K562 (cell line): ENCODE results near the gene TINAGL1. TPM values are rescaled to one million over a fixed set of nuclear protein-coding genes. Genes with fewer than 3 reads are reported as not detected.

Source experiments
- ATAC-seq: fragments of 200-7000 bp; cut with Tn5 transposase; 3 replicates; pipeline ENCODE4 v1.9.1; 2020; ENCODE audit warnings: moderate library complexity
- BruUV-seq: library from RNA; stranded (reverse); fragments of 400-500 nt; replicated peaks from 2 replicates; lab custom pipeline; 2021; lab: Mats Ljungman, UMichigan
- CTCF ChIA-PET: fragments of 300-600 bp; formaldehyde crosslinking; extraction: SDS; loops from one replicate; lab custom pipeline; 2021; ENCODE audit warnings: low intra/inter-chr PET ratio; lab: Yijun Ruan, JAX
- POLR2A ChIA-PET: fragments of 300-600, 350-650 bp; sonication (Branson Sonifier 250); formaldehyde crosslinking; extraction: SDS; loops from one replicate; lab custom pipeline; 2021; ENCODE audit warnings: antibody characterized with exemption, inconsistent platforms; lab: Yijun Ruan, JAX
- DNase-seq, 4 experiments: peaks; one replicate each; pipeline versions ENCODE4 v3.0.0 to v3.0.0-alpha.2; 2011 to 2018; ENCODE audit warnings: low spot score in 3 of 4, mixed read lengths in 3 of 4; ENCODE audit errors: extremely low read depth in 1 of 4
- FAIRE-seq: peaks from 2 replicates; lab custom pipeline; 2011; peaks lifted over from hg19 to GRCh38; lab: Jason Lieb, UNC
- H2AFZ ChIP-seq: 2 replicates; pipeline ENCODE4 v1.6.0; 2011; ENCODE audit warnings: low read depth, low read length, control low read depth, inconsistent platforms
- H3K27ac ChIP-seq: fragments of 200-600 bp; 3 replicates; pipeline ENCODE4 v1.8.0; 2011; ENCODE audit warnings: low read depth, mild to moderate bottlenecking, control low read depth, inconsistent platforms, low read length, moderate library complexity, mixed read lengths; ENCODE audit errors: extremely low read depth
- H3K27me3 ChIP-seq, 2 experiments: fragments of 300-600 bp in 1 of 2; 2 replicates in 1 of 2; 3 replicates in 1 of 2; pipeline versions ENCODE4 v1.6.0 to v1.8.0; 2011; ENCODE audit warnings: inconsistent platforms in 2 of 2, low read length in 2 of 2, mild to moderate bottlenecking in 1 of 2, mixed read lengths in 1 of 2, moderate library complexity in 1 of 2; ENCODE audit not compliant: control insufficient read depth in 2 of 2, insufficient read depth in 2 of 2
- H3K36me3 ChIP-seq: fragments of 300-600 bp; 3 replicates; pipeline ENCODE4 v1.8.0; 2011; ENCODE audit warnings: mild to moderate bottlenecking, low read length, inconsistent platforms; ENCODE audit not compliant: control insufficient read depth, insufficient read depth
- H3K4me1 ChIP-seq, 2 experiments: fragments of 200-600 bp in 1 of 2; replicated peaks in 1 of 2; 2 replicates in 1 of 2; 3 replicates in 1 of 2; pipeline versions ENCODE4 v1.5.1 to v1.8.0; 2011; ENCODE audit warnings: inconsistent platforms in 2 of 2, low read length in 2 of 2, mild to moderate bottlenecking in 1 of 2, mixed read lengths in 1 of 2, moderate library complexity in 1 of 2; ENCODE audit not compliant: control insufficient read depth in 2 of 2, insufficient read depth in 2 of 2
- H3K4me2 ChIP-seq: 2 replicates; pipeline ENCODE4 v1.6.1; 2011; ENCODE audit warnings: low read length, control low read depth, inconsistent platforms, mixed read lengths; ENCODE audit not compliant: insufficient read depth
- H3K4me3 ChIP-seq: fragments of 200-600 bp; sonication (generic), shearing (Covaris generic); 2 replicates; pipeline ENCODE4 v1.5.1; 2016; ENCODE audit warnings: control low read depth, inconsistent platforms
- H3K79me2 ChIP-seq: fragments of 200-600 bp; 3 replicates; pipeline ENCODE4 v1.8.0; 2011; ENCODE audit warnings: low read length, inconsistent platforms; ENCODE audit not compliant: control insufficient read depth, insufficient read depth
- H3K9ac ChIP-seq, 2 experiments: 2 replicates each; pipeline versions ENCODE4 v1.6.0 to v1.6.1; 2011; ENCODE audit warnings: low read depth in 2 of 2, low read length in 2 of 2, control low read depth in 1 of 2, inconsistent platforms in 1 of 2, mild to moderate bottlenecking in 1 of 2, mixed read lengths in 1 of 2; ENCODE audit not compliant: insufficient read depth in 1 of 2
- H3K9me1 ChIP-seq: one replicate; pipeline ENCODE4 v1.6.0; 2011; ENCODE audit warnings: inconsistent platforms, mild to moderate bottlenecking, low read length, moderate library complexity; ENCODE audit not compliant: control insufficient read depth, insufficient read depth
- H3K9me3 ChIP-seq: replicated peaks from 2 replicates; pipeline ENCODE4 v1.5.1; 2011; ENCODE audit warnings: low read depth, low read length, inconsistent platforms; ENCODE audit not compliant: control insufficient read depth, insufficient read depth
- H4K20me1 ChIP-seq: replicated peaks from 2 replicates; pipeline ENCODE4 v1.6.1; 2011; ENCODE audit warnings: low read length, inconsistent platforms, mixed read lengths; ENCODE audit not compliant: control insufficient read depth, insufficient read depth
- GATAD2B ChIP-seq: fragments of 450-650 bp; IDR thresholded peaks from 2 replicates; pipeline ENCODE4 v1.6.1; 2017; ENCODE audit warnings: mild to moderate bottlenecking, borderline replicate concordance
- HDAC1 ChIP-seq, 2 experiments: fragments of 450-650 bp; IDR thresholded peaks; 2 replicates each; pipeline ENCODE4 v1.6.1; 2016 to 2017; ENCODE audit warnings: inconsistent platforms in 1 of 2, mild to moderate bottlenecking in 1 of 2, moderate library complexity in 1 of 2
- ILF3 ChIP-seq: fragments of 450-650 bp; IDR thresholded peaks from 2 replicates; pipeline ENCODE4 v1.6.1; 2018; ENCODE audit warnings: antibody characterized with exemption, mild to moderate bottlenecking, moderate library complexity, borderline replicate concordance
- PHTF2 ChIP-seq: fragments of 250-450 bp; sonication (Bioruptor Pico); IDR thresholded peaks from 2 replicates; pipeline ENCODE4 v1.5.0; 2021; ENCODE audit warnings: mild to moderate bottlenecking
- STAT5A ChIP-seq: IDR thresholded peaks from 2 replicates; pipeline ENCODE4 v1.6.1; 2012; ENCODE audit warnings: low read length, inconsistent platforms, borderline replicate concordance
- ZNF224 ChIP-seq: sonication (generic); formaldehyde crosslinking; IDR thresholded peaks from 2 replicates; pipeline ENCODE4 v1.8.0; 2022; ENCODE audit warnings: mild to moderate bottlenecking, missing genetic modification reagents
- ZNF347 ChIP-seq: fragments of 450-650 bp; formaldehyde crosslinking; IDR thresholded peaks from 2 replicates; pipeline ENCODE4 v1.4.0; 2020; ENCODE audit warnings: low read depth, mild to moderate bottlenecking, moderate library complexity
- ZNF583 ChIP-seq: fragments of 250-450 bp; sonication (Bioruptor Pico); IDR thresholded peaks from 2 replicates; pipeline ENCODE4 v1.4.0; 2020
- WGBS: fragments of 100-300 bp; shearing (Covaris generic); methylation state at CpG from one replicate; pipeline ENCODE4 v1.1.6; 2016; ENCODE audit warnings: low coverage, mixed read lengths; ENCODE audit not compliant: insufficient coverage; ENCODE audit errors: missing lambda C conversion rate; 5-methylcytosine and 5-hydroxymethylcytosine counted together
- in situ Hi-C: fragments of 300-500 bp; cut with MboI; formaldehyde crosslinking; loops from 4 replicates; pipeline ENCODE4 v1.15.0; 2018; ENCODE audit warnings: inconsistent platforms, mixed read lengths
- intact Hi-C: fragments of 100-400 bp; cut with micrococcal nuclease; formaldehyde crosslinking; loops from 2 replicates; pipeline ENCODE4 v1.14.2; 2022
- polyA plus RNA-seq, 8 experiments: library from polyadenylated mRNA; depleted of rRNA in 4 of 8; stranded (reverse) in 5 of 8; unstranded in 3 of 8; fragments of >200 nt; fragmentation: Nextera tagmentation in 2 of 8; fragmentation: Illumina TruSeq in 1 of 8; extraction: Ambion mirVana in 2 of 8; extraction: Trizol in 1 of 8; gene quantifications; 2 replicates each; pipeline versions ENCODE4 v1.2.1 to v1.2.3, GENCODE V29; 2011 to 2014; ENCODE audit warnings: inconsistent platforms in 1 of 8, missing spikeins in 1 of 8
- total RNA-seq, 7 experiments: library from RNA; depleted of rRNA in 6 of 7; stranded (reverse); fragments of >200 nt in 6 of 7; fragmentation: Illumina TruSeq in 2 of 7; extraction: Trizol in 2 of 7; gene quantifications; 2 replicates each; pipeline versions ENCODE4 v1.2.1 to v1.2.3, GENCODE V29; 2011 to 2021; ENCODE audit warnings: low replicate concordance in 1 of 7

TINAGL1 gene
- total and polyA plus RNA-seq, 9 of the 15 experiments (the other 6 are each of a cell fraction or from before 2014, with no cell fraction given), result 0.04 to 1.2 (median 0.07) TPM; not detected in 4

DNA sequence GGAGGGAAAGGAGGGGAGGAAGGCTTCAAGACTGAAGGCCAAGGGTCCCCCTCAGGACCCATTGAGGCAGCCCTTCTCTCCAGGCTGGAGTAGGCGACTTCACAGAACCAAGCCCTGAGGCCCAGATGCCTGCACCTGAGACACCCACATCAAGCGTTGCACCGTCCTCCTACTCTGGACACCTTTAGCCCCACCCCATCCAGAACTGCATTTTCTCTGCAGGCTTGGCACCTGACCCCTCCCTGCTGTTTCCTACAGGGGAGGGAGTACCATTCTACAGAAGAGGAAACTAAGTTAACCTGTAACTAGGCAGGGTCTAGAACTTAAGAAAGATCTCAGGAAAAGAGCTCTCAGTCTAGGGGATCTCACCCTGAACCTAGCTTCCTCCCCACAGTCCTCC is 56.3 kb downstream of the TINAGL1 start:
- CTCF ChIA-PET, result no interaction called here
- ATAC-seq (no peak; the same call in 2 of the 3 replicates), FAIRE-seq (no peak), DNase-seq (no peak)
- no peak overlapping the region for H3K4me3 ChIP-seq
- BruUV-seq, result no TSS peak
- H3K9ac ChIP-seq, result peak overlapping the region in 1 of 2 experiments; percentile 39; a peak in 1 of 4 replicates
- peaks cover 6% of the 10 kb centered on the region; the same call in 1 of the 2 replicates for H4K20me1 ChIP-seq
- 94% methylated on average over 3 of the region's 3 CpGs for WGBS
- H3K4me1 ChIP-seq, result peaks cover 0 to 7% of the 10 kb centered on the region in 2 experiments; a peak in 2 of 5 replicates
- no peak overlapping the region for H2AFZ ChIP-seq
- H3K27ac ChIP-seq, result no peak overlapping the region; the same call in 2 of the 3 replicates
- TF ChIP-seq ZNF347 (CRISPR knock-in tag) (no peak), STAT5A (no peak), HDAC1 (IDR thresholded peaks at IDR 0.05) (no peak), ZNF583 (CRISPR knock-in tag) (no peak), GATAD2B (no peak), PHTF2 (CRISPR knock-in tag) (no peak), ILF3 (no peak), ZNF224 (CRISPR knock-in tag) (no peak)
- H3K27me3 ChIP-seq, result no peaks in the 10 kb centered on the region
- intact Hi-C loops, result loop anchor here (5.0 kb wide), 1 partner anchor 70 kb away; no protein-coding TSS in a partner anchor
- no peaks in the 10 kb centered on the region for H3K9me3 ChIP-seq
- no peak overlapping the region for H3K4me2 ChIP-seq
- POLR2A ChIA-PET, result interaction anchor here (0.6 to 1.3 kb wide), 2 partner anchors 10 to 12 kb away, joined by 3 read pairs; partner anchors contain the start of gene PEF1
- H3K36me3 ChIP-seq, result peaks cover 66% of the 10 kb centered on the region; the same call in 2 of the 3 replicates
- H3K9me1 ChIP-seq, result peaks cover 6% of the 10 kb centered on the region
- H3K79me2 ChIP-seq, result peaks cover 12% of the 10 kb centered on the region; the same call in 2 of the 3 replicates
- in situ Hi-C loops, result no loop called here
